GM13977 (cell line): ENCODE data around the gene CAVIN2.

Source experiments
- DNase-seq: peaks from one replicate; pipeline ENCODE4 v3.0.0; 2012; ENCODE audit warnings: low spot score
- in situ Hi-C: fragments of 300-500 bp; cut with MboI; formaldehyde crosslinking; loops from one replicate; pipeline ENCODE4 v1.12.0; 2022; ENCODE audit warnings: low sequenced_read_pairs, low pct_unique_long_range_greater_than_20kb, mixed read lengths, inconsistent platforms; ENCODE audit not compliant: unreplicated experiment
- TF ChIP-seq, protein P1 (sequence below): IDR thresholded peaks from 2 replicates; pipeline ENCODE4 v1.5.1; 2012; ENCODE audit warnings: mild to moderate bottlenecking, control low read depth; ENCODE audit not compliant: insufficient read depth; ENCODE audit errors: extremely low read depth, missing control alignments

CAVIN2 gene

GRCh38 chr2:191877875-191878274 lies 31.0 kb upstream of the CAVIN2 start:
- TF ChIP-seq, protein P1, sequence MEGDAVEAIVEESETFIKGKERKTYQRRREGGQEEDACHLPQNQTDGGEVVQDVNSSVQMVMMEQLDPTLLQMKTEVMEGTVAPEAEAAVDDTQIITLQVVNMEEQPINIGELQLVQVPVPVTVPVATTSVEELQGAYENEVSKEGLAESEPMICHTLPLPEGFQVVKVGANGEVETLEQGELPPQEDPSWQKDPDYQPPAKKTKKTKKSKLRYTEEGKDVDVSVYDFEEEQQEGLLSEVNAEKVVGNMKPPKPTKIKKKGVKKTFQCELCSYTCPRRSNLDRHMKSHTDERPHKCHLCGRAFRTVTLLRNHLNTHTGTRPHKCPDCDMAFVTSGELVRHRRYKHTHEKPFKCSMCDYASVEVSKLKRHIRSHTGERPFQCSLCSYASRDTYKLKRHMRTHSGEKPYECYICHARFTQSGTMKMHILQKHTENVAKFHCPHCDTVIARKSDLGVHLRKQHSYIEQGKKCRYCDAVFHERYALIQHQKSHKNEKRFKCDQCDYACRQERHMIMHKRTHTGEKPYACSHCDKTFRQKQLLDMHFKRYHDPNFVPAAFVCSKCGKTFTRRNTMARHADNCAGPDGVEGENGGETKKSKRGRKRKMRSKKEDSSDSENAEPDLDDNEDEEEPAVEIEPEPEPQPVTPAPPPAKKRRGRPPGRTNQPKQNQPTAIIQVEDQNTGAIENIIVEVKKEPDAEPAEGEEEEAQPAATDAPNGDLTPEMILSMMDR, result no peak
- in situ Hi-C loops, result no loop called here
- no peak for DNase-seq

GRCh38 chr2:191875859-191876258 lies 29.0 kb upstream of the CAVIN2 start:
- in situ Hi-C loops, result no loop called here
- DNase-seq, result no peak
- TF ChIP-seq, protein P1, result no peak

- TF ChIP-seq, protein P1, result peak; percentile 1
- no peak for DNase-seq
- in situ Hi-C loops, result no loop called here
These were observed 23.9 kb upstream of the CAVIN2 start for GRCh38 chr2:191870744-191871143.

GRCh38 chr2:191869781-191870180 lies 22.9 kb upstream of the CAVIN2 start:
- no peak for DNase-seq
- TF ChIP-seq, protein P1, result no peak
- in situ Hi-C loops, result no loop called here

DNA sequence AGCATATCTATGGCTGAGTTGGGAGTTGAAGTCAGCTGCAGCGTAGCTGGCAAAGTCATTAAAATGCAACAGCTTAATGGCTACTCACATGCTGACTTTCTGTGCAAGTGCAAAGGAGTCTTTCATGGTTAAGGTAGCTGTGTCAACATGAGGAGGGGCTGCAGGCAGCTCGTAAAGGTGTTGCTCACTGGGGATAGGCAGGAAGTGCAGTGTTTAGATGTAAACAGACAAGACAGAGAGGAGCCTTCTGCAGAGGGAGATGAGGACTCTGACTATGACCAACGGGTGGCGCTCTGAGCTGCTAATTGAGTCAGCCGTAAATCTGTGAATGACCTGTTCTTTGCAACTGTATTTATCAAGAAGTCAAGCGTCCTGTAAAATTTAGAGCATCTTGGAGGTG lies 22.3 kb upstream of the CAVIN2 start:
- in situ Hi-C loops, result no loop called here
- peak; percentile 29 for DNase-seq

DNA sequence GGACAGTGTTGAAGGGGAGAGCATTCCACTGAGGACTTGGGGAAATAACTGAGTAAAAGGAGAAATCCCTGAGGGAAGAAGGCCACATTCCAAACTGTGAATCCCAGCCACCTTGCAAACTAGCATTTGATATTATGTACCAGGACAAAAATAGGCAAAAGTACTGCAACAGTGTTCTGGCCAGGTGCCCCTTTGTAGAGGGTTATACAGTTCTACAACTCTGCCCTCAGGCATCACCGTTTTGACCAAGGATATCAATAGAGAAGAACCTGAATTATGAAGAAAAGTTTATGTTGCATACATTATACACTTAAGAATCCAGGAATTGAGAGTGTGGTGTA lies 20.6 kb upstream of the CAVIN2 start:
- in situ Hi-C loops, result no loop called here
- TF ChIP-seq, protein P1, result no peak
- no peak for DNase-seq

More for the DNA sequence above, 22.3 kb upstream of the CAVIN2 start:
- TF ChIP-seq, protein P1, result peak; percentile 57
